Measurements from ENCODE around the gene HGD. TPM values are rescaled to one million over a fixed set of nuclear protein-coding genes. Genes with fewer than 3 reads are reported as not detected.

Gene HGD
- polyA plus RNA-seq, 2 of the 4 experiments (the other 2 are of a cell fraction): 48.8 to 101 TPM

- CTCF ChIA-PET: no interaction called here
- FAIRE-seq: no peak
- TF ChIP-seq JUN (IDR thresholded peaks at IDR 0.05) (no peak), RNF2 (IDR thresholded peaks at IDR 0.05; ENCODE audit: borderline replicate concordance, low read depth) (no peak), FOXS1 (CRISPR knock-in tag; IDR thresholded peaks at IDR 0.05) (no peak), GATA3 (IDR thresholded peaks at IDR 0.05; ENCODE audit: borderline replicate concordance) (no peak), HOXB5 (CRISPR knock-in tag; IDR thresholded peaks at IDR 0.05) (no peak), MAZ (IDR thresholded peaks at IDR 0.05; ENCODE audit: borderline replicate concordance, low read depth, low read length) (no peak), RARB (CRISPR knock-in tag; IDR thresholded peaks at IDR 0.05) (no peak), HDAC2 (IDR thresholded peaks at IDR 0.05) (no peak), SMC3 (IDR thresholded peaks at IDR 0.05) (no peak), ZFP36 (IDR thresholded peaks at IDR 0.05; ENCODE audit: borderline replicate concordance, partially characterized antibody) (no peak)
- TF ChIP-seq, protein P1, sequence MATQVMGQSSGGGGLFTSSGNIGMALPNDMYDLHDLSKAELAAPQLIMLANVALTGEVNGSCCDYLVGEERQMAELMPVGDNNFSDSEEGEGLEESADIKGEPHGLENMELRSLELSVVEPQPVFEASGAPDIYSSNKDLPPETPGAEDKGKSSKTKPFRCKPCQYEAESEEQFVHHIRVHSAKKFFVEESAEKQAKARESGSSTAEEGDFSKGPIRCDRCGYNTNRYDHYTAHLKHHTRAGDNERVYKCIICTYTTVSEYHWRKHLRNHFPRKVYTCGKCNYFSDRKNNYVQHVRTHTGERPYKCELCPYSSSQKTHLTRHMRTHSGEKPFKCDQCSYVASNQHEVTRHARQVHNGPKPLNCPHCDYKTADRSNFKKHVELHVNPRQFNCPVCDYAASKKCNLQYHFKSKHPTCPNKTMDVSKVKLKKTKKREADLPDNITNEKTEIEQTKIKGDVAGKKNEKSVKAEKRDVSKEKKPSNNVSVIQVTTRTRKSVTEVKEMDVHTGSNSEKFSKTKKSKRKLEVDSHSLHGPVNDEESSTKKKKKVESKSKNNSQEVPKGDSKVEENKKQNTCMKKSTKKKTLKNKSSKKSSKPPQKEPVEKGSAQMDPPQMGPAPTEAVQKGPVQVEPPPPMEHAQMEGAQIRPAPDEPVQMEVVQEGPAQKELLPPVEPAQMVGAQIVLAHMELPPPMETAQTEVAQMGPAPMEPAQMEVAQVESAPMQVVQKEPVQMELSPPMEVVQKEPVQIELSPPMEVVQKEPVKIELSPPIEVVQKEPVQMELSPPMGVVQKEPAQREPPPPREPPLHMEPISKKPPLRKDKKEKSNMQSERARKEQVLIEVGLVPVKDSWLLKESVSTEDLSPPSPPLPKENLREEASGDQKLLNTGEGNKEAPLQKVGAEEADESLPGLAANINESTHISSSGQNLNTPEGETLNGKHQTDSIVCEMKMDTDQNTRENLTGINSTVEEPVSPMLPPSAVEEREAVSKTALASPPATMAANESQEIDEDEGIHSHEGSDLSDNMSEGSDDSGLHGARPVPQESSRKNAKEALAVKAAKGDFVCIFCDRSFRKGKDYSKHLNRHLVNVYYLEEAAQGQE (IDR thresholded peaks at IDR 0.05): no peak
- TF ChIP-seq, protein P2, sequence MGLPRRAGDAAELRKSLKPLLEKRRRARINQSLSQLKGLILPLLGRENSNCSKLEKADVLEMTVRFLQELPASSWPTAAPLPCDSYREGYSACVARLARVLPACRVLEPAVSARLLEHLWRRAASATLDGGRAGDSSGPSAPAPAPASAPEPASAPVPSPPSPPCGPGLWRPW (IDR thresholded peaks at IDR 0.05): no peak
- Histone ChIP-seq H3K4me1 (no peaks in the 10 kb centered on the region), H3K9me3 (peaks cover 11% of the 10 kb centered on the region), H3K4me2 (no peak overlapping the region), H3K4me3 (no peak overlapping the region), H3K27ac (no peak overlapping the region)
- POLR2A ChIA-PET: no interaction called here
- 84% methylated on average over 5 of the region's 5 CpGs for WGBS (ENCODE audit: missing lambda C conversion rate)
- DNase-seq (ENCODE audit: low read depth in 1 of 2, low spot score in 1 of 2): no peak
- no peak for ATAC-seq
These were observed 24.0 kb upstream of the HGD start for GRCh38 chr3:120705884-120706582.

GRCh38 chr3:120699333-120699732 lies 17.3 kb upstream of the HGD start:
- no peak for FAIRE-seq
- CTCF ChIA-PET: interaction anchor here (0.9 to 1.3 kb wide), 3 partner anchors 10 to 96 kb away, joined by 3 to 5 read pairs (median 3); no protein-coding TSS in a partner anchor
- POLR2A ChIA-PET: no interaction called here
- no peak for DNase-seq (ENCODE audit: low read depth in 1 of 2, low spot score in 1 of 2)
- ATAC-seq: no peak
- Histone ChIP-seq H3K9me3 (peaks cover 11% of the 10 kb centered on the region), H3K4me1 (no peaks in the 10 kb centered on the region; the same call in 2 of the 3 replicates), H3K4me2 (no peak overlapping the region), H3K4me3 (no peak overlapping the region), H3K27ac (no peak overlapping the region)
- TF ChIP-seq RCOR1 (IDR thresholded peaks at IDR 0.05; ENCODE audit: low read depth, low read length): no peak
- TF ChIP-seq, protein P3, sequence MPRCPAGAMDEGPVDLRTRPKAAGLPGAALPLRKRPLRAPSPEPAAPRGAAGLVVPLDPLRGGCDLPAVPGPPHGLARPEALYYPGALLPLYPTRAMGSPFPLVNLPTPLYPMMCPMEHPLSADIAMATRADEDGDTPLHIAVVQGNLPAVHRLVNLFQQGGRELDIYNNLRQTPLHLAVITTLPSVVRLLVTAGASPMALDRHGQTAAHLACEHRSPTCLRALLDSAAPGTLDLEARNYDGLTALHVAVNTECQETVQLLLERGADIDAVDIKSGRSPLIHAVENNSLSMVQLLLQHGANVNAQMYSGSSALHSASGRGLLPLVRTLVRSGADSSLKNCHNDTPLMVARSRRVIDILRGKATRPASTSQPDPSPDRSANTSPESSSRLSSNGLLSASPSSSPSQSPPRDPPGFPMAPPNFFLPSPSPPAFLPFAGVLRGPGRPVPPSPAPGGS (IDR thresholded peaks at IDR 0.05): no peak
- TF ChIP-seq, protein P4, sequence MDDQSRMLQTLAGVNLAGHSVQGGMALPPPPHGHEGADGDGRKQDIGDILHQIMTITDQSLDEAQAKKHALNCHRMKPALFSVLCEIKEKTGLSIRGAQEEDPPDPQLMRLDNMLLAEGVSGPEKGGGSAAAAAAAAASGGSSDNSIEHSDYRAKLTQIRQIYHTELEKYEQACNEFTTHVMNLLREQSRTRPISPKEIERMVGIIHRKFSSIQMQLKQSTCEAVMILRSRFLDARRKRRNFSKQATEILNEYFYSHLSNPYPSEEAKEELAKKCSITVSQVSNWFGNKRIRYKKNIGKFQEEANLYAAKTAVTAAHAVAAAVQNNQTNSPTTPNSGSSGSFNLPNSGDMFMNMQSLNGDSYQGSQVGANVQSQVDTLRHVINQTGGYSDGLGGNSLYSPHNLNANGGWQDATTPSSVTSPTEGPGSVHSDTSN (IDR thresholded peaks at IDR 0.05): no peak
- TF ChIP-seq CTCF (IDR thresholded peaks at IDR 0.05): no peak
- no peak for TF ChIP-seq EP300 (IDR thresholded peaks at IDR 0.05)
- no peak for TF ChIP-seq EHMT2 (IDR thresholded peaks at IDR 0.05; ENCODE audit: low read depth)
- no peak for TF ChIP-seq SREBF2 (IDR thresholded peaks at IDR 0.05)
- peak; percentile 65 for TF ChIP-seq MAFK (IDR thresholded peaks at IDR 0.05; ENCODE audit: partially characterized antibody)
- TF ChIP-seq, protein P2 (IDR thresholded peaks at IDR 0.05): no peak
- 72% methylated on average over 3 of the region's 3 CpGs for WGBS (ENCODE audit: missing lambda C conversion rate)
